HepG2 (cell line): Measurements from ENCODE around the gene BIRC5. TPM values are rescaled to one million over a fixed set of nuclear protein-coding genes. Genes with fewer than 3 reads are reported as not detected.

Experiments used
- ASH2L ChIP-seq: fragments of 300-600, 200-600 bp; sonication (generic); IDR thresholded peaks from 2 replicates; pipeline ENCODE4 v1.7.0; 2017; ENCODE audit warnings: low read depth, mild to moderate bottlenecking, moderate library complexity, mixed read lengths, low read length; ENCODE audit not compliant: insufficient read length
- EED ChIP-seq: sonication (generic); formaldehyde crosslinking; IDR thresholded peaks from 2 replicates; pipeline ENCODE4 v1.5.0; 2020; ENCODE audit warnings: mild to moderate bottlenecking, missing genetic modification reagents
- KDM4B ChIP-seq: sonication (generic); formaldehyde crosslinking; IDR thresholded peaks from 2 replicates; pipeline ENCODE4 v1.4.0; 2020; ENCODE audit warnings: missing genetic modification reagents
- KLF11 ChIP-seq: IDR thresholded peaks from 2 replicates; pipeline ENCODE4 v1.6.1; 2016; ENCODE audit warnings: missing compliant biosample characterization
- POLR2A ChIP-seq, 2 experiments: IDR thresholded peaks; 2 replicates each; pipeline ENCODE4 v1.6.1; 2011; ENCODE audit warnings: low read depth in 2 of 2, low read length in 2 of 2, mild to moderate bottlenecking in 1 of 2, moderate library complexity in 1 of 2; ENCODE audit not compliant: insufficient read depth in 1 of 2
- SOX13 ChIP-seq, 3 experiments: fragments of 450-650 bp in 1 of 3; sonication (generic) in 1 of 3; formaldehyde crosslinking in 1 of 3; IDR thresholded peaks in 2 of 3; conservative IDR thresholded peaks in 1 of 3; 2 replicates each; pipeline versions ENCODE4 v1.5.0 to v1.6.1; 2016 to 2020; ENCODE audit warnings: antibody characterized with exemption in 1 of 3, mild to moderate bottlenecking in 1 of 3, missing compliant biosample characterization in 1 of 3, missing genetic modification reagents in 1 of 3, moderate library complexity in 1 of 3
- THYN1 ChIP-seq: sonication (generic); formaldehyde crosslinking; IDR thresholded peaks from 2 replicates; pipeline ENCODE4 v1.8.1; 2023; ENCODE audit warnings: low read depth, mild to moderate bottlenecking, moderate library complexity, missing genetic modification reagents, borderline replicate concordance
- ZNF567 ChIP-seq: sonication (generic); formaldehyde crosslinking; IDR thresholded peaks from 2 replicates; pipeline ENCODE4 v1.8.1; 2023; ENCODE audit warnings: mild to moderate bottlenecking, missing genetic modification reagents, borderline replicate concordance
- polyA plus RNA-seq, 8 experiments: library from polyadenylated mRNA; depleted of rRNA in 3 of 8; stranded (reverse) in 7 of 8; unstranded in 1 of 8; fragments of >200 nt; fragmentation: Illumina TruSeq in 4 of 8; extraction: Trizol in 4 of 8; gene quantifications; 2 replicates each; pipeline versions ENCODE4 v1.2.1 to v1.2.3, GENCODE V29; 2011 to 2016; ENCODE audit warnings: low read depth in 4 of 8, missing spikeins in 1 of 8, mixed read lengths in 1 of 8; ENCODE audit not compliant: insufficient read depth in 1 of 8
- total RNA-seq, 5 experiments: library from RNA; depleted of rRNA; stranded (reverse); fragments of >200 nt; fragmentation: Illumina TruSeq; extraction: Trizol; gene quantifications; 2 replicates each; pipeline ENCODE4 v1.2.3, GENCODE V29; 2016; ENCODE audit warnings: low read depth in 1 of 5
- TF ChIP-seq, protein P1 (sequence below): sonication (generic); formaldehyde crosslinking; IDR thresholded peaks from 2 replicates; pipeline ENCODE4 v1.4.0; 2020; ENCODE audit warnings: mild to moderate bottlenecking, missing genetic modification reagents
- TF ChIP-seq, protein P2 (sequence below): sonication (generic); formaldehyde crosslinking; IDR thresholded peaks from 2 replicates; pipeline ENCODE4 v1.4.0; 2020; ENCODE audit warnings: missing genetic modification reagents, borderline replicate concordance
- TF ChIP-seq, protein P3 (sequence below): sonication (generic); formaldehyde crosslinking; IDR thresholded peaks from 2 replicates; pipeline ENCODE4 v1.8.0; 2022; ENCODE audit warnings: missing genetic modification reagents, mild to moderate bottlenecking, moderate library complexity, borderline replicate concordance
- TF ChIP-seq, protein P4 (sequence below): sonication (generic); formaldehyde crosslinking; IDR thresholded peaks from 2 replicates; pipeline ENCODE4 v1.8.1; 2023; ENCODE audit warnings: mild to moderate bottlenecking, inconsistent platforms, moderate library complexity, missing genetic modification reagents, borderline replicate concordance
- TF ChIP-seq, protein P5 (sequence below), 2 experiments: sonication (generic) in 1 of 2; formaldehyde crosslinking in 1 of 2; IDR thresholded peaks; 2 replicates each; pipeline versions ENCODE4 v1.4.0 to v1.6.1; 2018 to 2020; ENCODE audit warnings: missing genetic modification reagents in 2 of 2, borderline replicate concordance in 1 of 2, low read depth in 1 of 2, mild to moderate bottlenecking in 1 of 2, missing biosample characterization in 1 of 2
- TF ChIP-seq, protein P6 (sequence below): sonication (generic); formaldehyde crosslinking; IDR thresholded peaks from 2 replicates; pipeline ENCODE4 v1.8.0; 2022; ENCODE audit warnings: mild to moderate bottlenecking, missing genetic modification reagents

The BIRC5 gene
- total and polyA plus RNA-seq, 2 of the 13 experiments (the other 11 are each of a cell fraction or from before 2014, with no cell fraction given) = 30.3 to 135 TPM

DNA sequence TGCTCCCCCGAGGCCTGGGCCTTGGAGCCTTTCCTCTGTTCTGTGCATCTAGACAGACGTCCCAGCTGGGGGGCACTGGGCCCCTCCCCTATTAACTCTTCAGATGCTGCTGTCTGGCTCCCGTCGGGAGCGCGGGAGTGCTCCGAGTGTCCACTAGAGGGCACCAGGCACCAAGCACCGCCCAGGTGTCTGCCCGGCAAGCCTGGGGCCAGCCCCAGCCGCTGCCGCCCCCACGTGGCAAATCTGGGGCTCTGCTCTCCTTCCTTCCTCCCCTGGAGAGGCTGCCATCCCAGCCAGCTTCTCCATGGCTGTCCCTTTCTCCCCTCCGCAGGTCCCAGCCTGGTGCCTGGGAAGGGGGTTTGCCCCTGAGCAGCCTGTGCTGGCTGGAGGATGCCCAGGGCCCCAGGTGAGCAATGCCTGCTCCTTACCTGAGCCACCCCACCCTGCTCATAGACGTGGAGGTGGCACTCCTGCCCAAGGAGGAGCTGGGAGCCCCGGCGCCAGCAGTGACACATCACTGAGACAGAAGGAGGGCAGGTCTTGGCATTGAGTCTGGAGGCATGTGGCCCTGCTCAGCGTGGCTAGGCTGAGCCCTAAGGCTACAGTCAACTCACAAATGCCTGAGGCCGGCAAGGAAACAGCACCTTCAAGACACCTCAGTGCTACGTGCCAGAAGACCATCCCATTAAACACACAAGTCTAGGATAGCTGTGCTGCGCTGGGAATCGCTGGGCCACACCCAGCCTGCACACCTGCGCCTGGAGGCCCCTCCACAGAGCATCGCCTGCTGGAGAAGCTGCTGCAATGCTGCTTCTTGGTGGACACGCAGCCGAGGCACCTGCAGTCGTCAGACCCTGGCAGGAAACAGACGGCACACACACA, 37.1 kb downstream of the BIRC5 start (continued):
- TF ChIP-seq THYN1 = no peak
- 0 out of 2 replicates have a peak, but pooled peaks have one; percentile 30 for TF ChIP-seq EED (CRISPR knock-in tag)
- no peak for TF ChIP-seq POLR2A (IDR thresholded peaks at IDR 0.05; ENCODE audit: insufficient read depth in 1 of 2, low read depth in 2 of 2, low read length in 2 of 2)
- TF ChIP-seq SOX13 (IDR thresholded peaks at IDR 0.05) = no peak
- TF ChIP-seq SOX13 (CRISPR knock-in tag; conservative IDR thresholded peaks at IDR 0.05 in 1 of 2, IDR thresholded peaks at IDR 0.05 in 1 of 2) = peak in 1 of 2 experiments; percentile 40; a peak in 1 of 4 replicates
- TF ChIP-seq, protein P1, sequence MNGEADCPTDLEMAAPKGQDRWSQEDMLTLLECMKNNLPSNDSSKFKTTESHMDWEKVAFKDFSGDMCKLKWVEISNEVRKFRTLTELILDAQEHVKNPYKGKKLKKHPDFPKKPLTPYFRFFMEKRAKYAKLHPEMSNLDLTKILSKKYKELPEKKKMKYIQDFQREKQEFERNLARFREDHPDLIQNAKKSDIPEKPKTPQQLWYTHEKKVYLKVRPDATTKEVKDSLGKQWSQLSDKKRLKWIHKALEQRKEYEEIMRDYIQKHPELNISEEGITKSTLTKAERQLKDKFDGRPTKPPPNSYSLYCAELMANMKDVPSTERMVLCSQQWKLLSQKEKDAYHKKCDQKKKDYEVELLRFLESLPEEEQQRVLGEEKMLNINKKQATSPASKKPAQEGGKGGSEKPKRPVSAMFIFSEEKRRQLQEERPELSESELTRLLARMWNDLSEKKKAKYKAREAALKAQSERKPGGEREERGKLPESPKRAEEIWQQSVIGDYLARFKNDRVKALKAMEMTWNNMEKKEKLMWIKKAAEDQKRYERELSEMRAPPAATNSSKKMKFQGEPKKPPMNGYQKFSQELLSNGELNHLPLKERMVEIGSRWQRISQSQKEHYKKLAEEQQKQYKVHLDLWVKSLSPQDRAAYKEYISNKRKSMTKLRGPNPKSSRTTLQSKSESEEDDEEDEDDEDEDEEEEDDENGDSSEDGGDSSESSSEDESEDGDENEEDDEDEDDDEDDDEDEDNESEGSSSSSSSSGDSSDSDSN = peak; percentile 61; the same call in 1 of the 2 replicates
- peak; percentile 94; the same call in 1 of the 2 replicates for TF ChIP-seq ZNF567 (CRISPR knock-in tag)
- TF ChIP-seq, protein P2, sequence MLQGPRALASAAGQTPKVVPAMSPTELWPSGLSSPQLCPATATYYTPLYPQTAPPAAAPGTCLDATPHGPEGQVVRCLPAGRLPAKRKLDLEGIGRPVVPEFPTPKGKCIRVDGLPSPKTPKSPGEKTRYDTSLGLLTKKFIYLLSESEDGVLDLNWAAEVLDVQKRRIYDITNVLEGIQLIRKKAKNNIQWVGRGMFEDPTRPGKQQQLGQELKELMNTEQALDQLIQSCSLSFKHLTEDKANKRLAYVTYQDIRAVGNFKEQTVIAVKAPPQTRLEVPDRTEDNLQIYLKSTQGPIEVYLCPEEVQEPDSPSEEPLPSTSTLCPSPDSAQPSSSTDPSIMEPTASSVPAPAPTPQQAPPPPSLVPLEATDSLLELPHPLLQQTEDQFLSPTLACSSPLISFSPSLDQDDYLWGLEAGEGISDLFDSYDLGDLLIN = no peak
- TF ChIP-seq, protein P3, sequence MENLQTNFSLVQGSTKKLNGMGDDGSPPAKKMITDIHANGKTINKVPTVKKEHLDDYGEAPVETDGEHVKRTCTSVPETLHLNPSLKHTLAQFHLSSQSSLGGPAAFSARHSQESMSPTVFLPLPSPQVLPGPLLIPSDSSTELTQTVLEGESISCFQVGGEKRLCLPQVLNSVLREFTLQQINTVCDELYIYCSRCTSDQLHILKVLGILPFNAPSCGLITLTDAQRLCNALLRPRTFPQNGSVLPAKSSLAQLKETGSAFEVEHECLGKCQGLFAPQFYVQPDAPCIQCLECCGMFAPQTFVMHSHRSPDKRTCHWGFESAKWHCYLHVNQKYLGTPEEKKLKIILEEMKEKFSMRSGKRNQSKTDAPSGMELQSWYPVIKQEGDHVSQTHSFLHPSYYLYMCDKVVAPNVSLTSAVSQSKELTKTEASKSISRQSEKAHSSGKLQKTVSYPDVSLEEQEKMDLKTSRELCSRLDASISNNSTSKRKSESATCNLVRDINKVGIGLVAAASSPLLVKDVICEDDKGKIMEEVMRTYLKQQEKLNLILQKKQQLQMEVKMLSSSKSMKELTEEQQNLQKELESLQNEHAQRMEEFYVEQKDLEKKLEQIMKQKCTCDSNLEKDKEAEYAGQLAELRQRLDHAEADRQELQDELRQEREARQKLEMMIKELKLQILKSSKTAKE = no peak
- TF ChIP-seq, protein P4, sequence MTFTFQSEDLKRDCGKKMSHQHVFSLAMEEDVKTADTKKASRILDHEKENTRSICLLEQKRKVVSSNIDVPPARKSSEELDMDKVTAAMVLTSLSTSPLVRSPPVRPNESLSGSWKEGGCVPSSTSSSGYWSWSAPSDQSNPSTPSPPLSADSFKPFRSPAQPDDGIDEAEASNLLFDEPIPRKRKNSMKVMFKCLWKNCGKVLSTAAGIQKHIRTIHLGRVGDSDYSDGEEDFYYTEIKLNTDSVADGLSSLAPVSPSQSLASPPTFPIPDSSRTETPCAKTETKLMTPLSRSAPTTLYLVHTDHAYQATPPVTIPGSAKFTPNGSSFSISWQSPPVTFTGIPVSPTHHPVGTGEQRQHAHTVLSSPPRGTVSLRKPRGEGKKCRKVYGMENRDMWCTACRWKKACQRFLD (CRISPR knock-in tag) = 0 out of 2 replicates have a peak, but pooled peaks have one; percentile 43
- TF ChIP-seq, protein P5, sequence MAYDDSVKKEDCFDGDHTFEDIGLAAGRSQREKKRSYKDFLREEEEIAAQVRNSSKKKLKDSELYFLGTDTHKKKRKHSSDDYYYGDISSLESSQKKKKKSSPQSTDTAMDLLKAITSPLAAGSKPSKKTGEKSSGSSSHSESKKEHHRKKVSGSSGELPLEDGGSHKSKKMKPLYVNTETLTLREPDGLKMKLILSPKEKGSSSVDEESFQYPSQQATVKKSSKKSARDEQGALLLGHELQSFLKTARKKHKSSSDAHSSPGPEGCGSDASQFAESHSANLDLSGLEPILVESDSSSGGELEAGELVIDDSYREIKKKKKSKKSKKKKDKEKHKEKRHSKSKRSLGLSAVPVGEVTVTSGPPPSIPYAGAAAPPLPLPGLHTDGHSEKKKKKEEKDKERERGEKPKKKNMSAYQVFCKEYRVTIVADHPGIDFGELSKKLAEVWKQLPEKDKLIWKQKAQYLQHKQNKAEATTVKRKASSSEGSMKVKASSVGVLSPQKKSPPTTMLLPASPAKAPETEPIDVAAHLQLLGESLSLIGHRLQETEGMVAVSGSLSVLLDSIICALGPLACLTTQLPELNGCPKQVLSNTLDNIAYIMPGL (CRISPR knock-in tag; IDR thresholded peaks at IDR 0.05; ENCODE audit: borderline replicate concordance in 1 of 2, low read depth in 1 of 2) = peak; percentile 89 to 95
- TF ChIP-seq KLF11 (CRISPR knock-in tag) = no peak
- TF ChIP-seq KDM4B (CRISPR knock-in tag) = peak; percentile 91
- peak; percentile 43 for TF ChIP-seq ASH2L
- TF ChIP-seq, protein P6, sequence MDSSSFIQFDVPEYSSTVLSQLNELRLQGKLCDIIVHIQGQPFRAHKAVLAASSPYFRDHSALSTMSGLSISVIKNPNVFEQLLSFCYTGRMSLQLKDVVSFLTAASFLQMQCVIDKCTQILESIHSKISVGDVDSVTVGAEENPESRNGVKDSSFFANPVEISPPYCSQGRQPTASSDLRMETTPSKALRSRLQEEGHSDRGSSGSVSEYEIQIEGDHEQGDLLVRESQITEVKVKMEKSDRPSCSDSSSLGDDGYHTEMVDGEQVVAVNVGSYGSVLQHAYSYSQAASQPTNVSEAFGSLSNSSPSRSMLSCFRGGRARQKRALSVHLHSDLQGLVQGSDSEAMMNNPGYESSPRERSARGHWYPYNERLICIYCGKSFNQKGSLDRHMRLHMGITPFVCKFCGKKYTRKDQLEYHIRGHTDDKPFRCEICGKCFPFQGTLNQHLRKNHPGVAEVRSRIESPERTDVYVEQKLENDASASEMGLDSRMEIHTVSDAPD (CRISPR knock-in tag) = no peak
